Kidney (tissue), 14 donors: ENCODE results near the gene PFDN2. TPM values are rescaled to one million over a fixed set of nuclear protein-coding genes. Genes with fewer than 3 reads are reported as not detected.

Source experiments
- DNase-seq, 5 donors: peaks; one replicate each; pipeline ENCODE4 v3.0.0-alpha.2; 2013 to 2020
- FAIRE-seq: peaks from 2 replicates; lab custom pipeline; 2012; peaks lifted over from hg19 to GRCh38; lab: Jason Lieb, UNC
- H3K27ac ChIP-seq, 2 donors: one replicate each; pipeline ENCODE4 v1.7.0; 2013; ENCODE audit warnings: low read depth in 2 of 2, low read length in 2 of 2, inconsistent platforms in 1 of 2
- H3K27me3 ChIP-seq: one replicate; pipeline ENCODE4 v1.7.1; 2013; ENCODE audit warnings: low read length, inconsistent platforms; ENCODE audit not compliant: control insufficient read depth, insufficient read depth
- H3K36me3 ChIP-seq, 3 donors: one replicate each; pipeline versions ENCODE4 v1.7.0 to v1.7.1; 2013; ENCODE audit warnings: low read length in 3 of 3, control low read depth in 1 of 3, inconsistent platforms in 1 of 3; ENCODE audit not compliant: insufficient read depth in 3 of 3, control insufficient read depth in 2 of 3
- H3K4me1 ChIP-seq, 3 donors: one replicate each; pipeline versions ENCODE4 v1.7.0 to v1.7.1; 2013; ENCODE audit warnings: low read length in 3 of 3, inconsistent platforms in 1 of 3, low read depth in 1 of 3; ENCODE audit not compliant: control insufficient read depth in 2 of 3, insufficient read depth in 2 of 3
- H3K4me3 ChIP-seq, 3 donors: one replicate each; pipeline versions ENCODE4 v1.7.0 to v1.8.1; 2013; ENCODE audit warnings: low read length in 3 of 3, control low read depth in 1 of 3, inconsistent platforms in 1 of 3
- H3K9ac ChIP-seq, 3 donors: one replicate each; pipeline versions ENCODE4 v1.7.0 to v1.7.1; 2013; ENCODE audit warnings: low read length in 3 of 3, control low read depth in 1 of 3, inconsistent platforms in 1 of 3
- H3K9me3 ChIP-seq, 3 donors: one replicate each; pipeline versions ENCODE4 v1.7.0 to v1.7.1; 2013; ENCODE audit warnings: low read length in 3 of 3, control low read depth in 1 of 3, inconsistent platforms in 1 of 3; ENCODE audit not compliant: control insufficient read depth in 2 of 3, insufficient read depth in 1 of 3
- CTCF ChIP-seq: IDR thresholded peaks from 3 replicates; pipeline ENCODE4 v1.5.1; 2012; ENCODE audit warnings: mild to moderate bottlenecking, moderate library complexity, borderline replicate concordance; ENCODE audit not compliant: insufficient read depth; ENCODE audit errors: extremely low read depth
- intact Hi-C: fragments of 100-400 bp; cut with DNase I; formaldehyde crosslinking; loops from one replicate; pipeline ENCODE4 v1.11.1; 2022
- polyA plus RNA-seq: library from polyadenylated mRNA; stranded (reverse); fragments of 350-450 nt; fragmentation: Illumina TruSeq; extraction: RNeasy Lipid Tissue Mini Kit (QIAGEN cat#74804); gene quantifications from one replicate; pipeline ENCODE4 v1.2.3, GENCODE V29; 2014; ENCODE audit warnings: low read depth, low replicate concordance; ENCODE audit not compliant: insufficient read depth
- total RNA-seq: library from RNA; stranded (reverse); fragmentation: NEBNext Ultra II Directional; extraction: Animal tissue kit (Norgen Biotek cat#: 25700); gene quantifications from one replicate; pipeline ENCODE4 v1.2.1, GENCODE V29; 2021
- donor health status: control.
- donor health status: control.
- donor health status: control.
- donor health status: control.
- donor health status: control.
- donor health status: DM: yes; HTN: yes; CAD: no.
- donor health status: Normal renal cell carcinoma (clear cell type).

Gene PFDN2
- total and polyA plus RNA-seq, 2 donors from 2014 or later: 46.7 to 149 TPM

GRCh38 chr1:161096015-161096414 is 21.8 kb downstream of the PFDN2 start:
- H3K9ac ChIP-seq: no peak overlapping the region
- H3K27me3 ChIP-seq: no peaks in the 10 kb centered on the region
- no peak overlapping the region for H3K4me3 ChIP-seq
- no peak overlapping the region for H3K27ac ChIP-seq
- no peak for TF ChIP-seq CTCF
- no peak for DNase-seq
- no peaks in the 10 kb centered on the region for H3K9me3 ChIP-seq
- FAIRE-seq: no peak
- peaks cover 0 to 4% (median 2%) of the 10 kb centered on the region in 3 donors for H3K4me1 ChIP-seq
- H3K36me3 ChIP-seq: no peaks in the 10 kb centered on the region
- intact Hi-C loops: no loop called here

GRCh38 chr1:161095230-161095629 is 22.6 kb downstream of the PFDN2 start:
- TF ChIP-seq CTCF: no peak
- no peaks in the 10 kb centered on the region for H3K9me3 ChIP-seq
- DNase-seq (no peak), FAIRE-seq (no peak)
- no peak overlapping the region for H3K4me3 ChIP-seq
- peaks cover 0 to 7% (median 2%) of the 10 kb centered on the region in 3 donors for H3K4me1 ChIP-seq
- intact Hi-C loops: no loop called here
- H3K27ac ChIP-seq: no peak overlapping the region
- H3K36me3 ChIP-seq: no peaks in the 10 kb centered on the region
- H3K27me3 ChIP-seq: no peaks in the 10 kb centered on the region
- no peak overlapping the region for H3K9ac ChIP-seq

GRCh38 chr1:161094481-161094880 is 23.4 kb downstream of the PFDN2 start:
- no peaks in the 10 kb centered on the region for H3K36me3 ChIP-seq
- DNase-seq (no peak), FAIRE-seq (no peak)
- no peak overlapping the region for H3K4me3 ChIP-seq
- no peaks in the 10 kb centered on the region for H3K27me3 ChIP-seq
- no peak overlapping the region for H3K9ac ChIP-seq
- no peak for TF ChIP-seq CTCF
- H3K9me3 ChIP-seq: no peaks in the 10 kb centered on the region
- H3K27ac ChIP-seq: no peak overlapping the region
- intact Hi-C loops: no loop called here
- peaks cover 0 to 10% (median 2%) of the 10 kb centered on the region in 3 donors for H3K4me1 ChIP-seq

- peaks cover 0 to 13% (median 4%) of the 10 kb centered on the region in 3 donors for H3K4me1 ChIP-seq
- H3K4me3 ChIP-seq: no peak overlapping the region
- intact Hi-C loops: no loop called here
- H3K9ac ChIP-seq: no peak overlapping the region
- no peak for TF ChIP-seq CTCF
- H3K27ac ChIP-seq: no peak overlapping the region
- no peaks in the 10 kb centered on the region for H3K27me3 ChIP-seq
- FAIRE-seq (no peak), DNase-seq (no peak)
- no peaks in the 10 kb centered on the region for H3K36me3 ChIP-seq
- no peaks in the 10 kb centered on the region for H3K9me3 ChIP-seq
Measured at GRCh38 chr1:161092621-161093028, 25.2 kb downstream of the PFDN2 start.
